Adrenal gland (tissue), 12 donors: Measurements from ENCODE around the gene JTB. TPM values are rescaled to one million over a fixed set of nuclear protein-coding genes. Genes with fewer than 3 reads are reported as not detected.

Source experiments
- DNase-seq, 7 donors: peaks; one replicate each; pipeline ENCODE4 v3.0.0-alpha.2; 2019 to 2020
- H3K27ac ChIP-seq, 5 donors: fragments of 200-600 bp; sonication (generic) in 4 of 5; 1 replicate in 3 of 5; 2 replicates in 2 of 5; pipeline versions ENCODE4 v1.5.1 to v1.8.0; 2016 to 2020; ENCODE audit warnings: mild to moderate bottlenecking in 1 of 5
- H3K27me3 ChIP-seq: fragments of 200-600 bp; 2 replicates; pipeline ENCODE4 v1.8.0; 2021
- H3K36me3 ChIP-seq, 2 donors: fragments of 200-600 bp; replicated peaks in 1 of 2; 1 replicate in 1 of 2; 2 replicates in 1 of 2; pipeline versions ENCODE4 v1.5.1 to v1.8.0; 2018 to 2022
- H3K4me1 ChIP-seq, 2 donors: fragments of 200-600 bp; replicated peaks in 1 of 2; 1 replicate in 1 of 2; 2 replicates in 1 of 2; pipeline versions ENCODE4 v1.5.1 to v1.8.0; 2018 to 2021
- H3K4me3 ChIP-seq, 4 donors: fragments of 200-600 bp; sonication (generic) in 3 of 4; one replicate each; pipeline ENCODE4 v1.5.1; 2016 to 2018
- H3K9me3 ChIP-seq, 3 donors: fragments of 200-600 bp; sonication (generic) in 1 of 3; replicated peaks in 1 of 3; 1 replicate in 2 of 3; 2 replicates in 1 of 3; pipeline versions ENCODE4 v1.5.1 to v1.8.0; 2016 to 2021
- POLR2A ChIP-seq, 2 donors: fragments of 450-650 bp; IDR thresholded peaks; one replicate each; pipeline ENCODE4 v1.6.1; 2017; ENCODE audit warnings: antibody characterized with exemption in 2 of 2, mild to moderate bottlenecking in 2 of 2, moderate library complexity in 1 of 2
- WGBS, 4 donors: extraction: QIAGEN DNeasy Blood & Tissue Kit in 2 of 4; methylation state at CpG; one replicate each; pipeline versions ENCODE4 v1.1.5 to v1.1.7; 2013 to 2017; 5-methylcytosine and 5-hydroxymethylcytosine counted together
- intact Hi-C, 2 donors: fragments of 100-400 bp; cut with DNase I; formaldehyde crosslinking; loops; one replicate each; pipeline versions ENCODE4 v1.14.1 to v1.15.0; 2022 to 2023
- polyA plus RNA-seq, 3 donors: library from polyadenylated mRNA; stranded (reverse); fragments of 200-250 nt in 2 of 3; fragments of 350-450 nt in 1 of 3; fragmentation: Illumina TruSeq in 1 of 3; extraction: RNeasy Lipid Tissue Mini Kit (QIAGEN cat#74804) in 1 of 3; gene quantifications; one replicate each; pipeline ENCODE4 v1.2.3, GENCODE V29; 2013 to 2014
- total RNA-seq, 9 donors: library from RNA; depleted of rRNA in 4 of 9; stranded (reverse); fragments of >200 nt in 4 of 9; fragments of 120-200 nt in 1 of 9; fragmentation: NEBNext Ultra II Directional in 1 of 9; extraction: Animal tissue kit (Norgen Biotek cat#: 25700) in 1 of 9; gene quantifications; one replicate each; pipeline versions ENCODE4 v1.1.0 to v1.2.4, GENCODE V29; 2013 to 2023
- TF ChIP-seq, protein P1 (sequence below), 6 experiments: fragments of 450-650 bp in 4 of 6; fragments of 200-600 bp in 2 of 6; sonication (generic) in 1 of 6; IDR thresholded peaks; 1 replicate in 5 of 6; 2 replicates in 1 of 6; pipeline versions ENCODE4 v1.5.1 to v1.8.0; 2016 to 2021; ENCODE audit warnings: antibody characterized with exemption in 6 of 6, mild to moderate bottlenecking in 2 of 6, moderate library complexity in 1 of 6
- donor health status: healthy with polysubstance abuse.
- donor health status: Bipolar disorder and iron deficiency.
- donor health status: DM: yes; HTN: yes; CAD: no.
- donor health status: DM: no; HTN: no; CAD: no.
- donor health status: DM: no; HTN: no; CAD: no.
- donor health status: DM: yes; HTN: yes; CAD: no.

The JTB gene
- total and polyA plus RNA-seq, 12 donors, result 68.3 to 327 (median 140) TPM

DNA sequence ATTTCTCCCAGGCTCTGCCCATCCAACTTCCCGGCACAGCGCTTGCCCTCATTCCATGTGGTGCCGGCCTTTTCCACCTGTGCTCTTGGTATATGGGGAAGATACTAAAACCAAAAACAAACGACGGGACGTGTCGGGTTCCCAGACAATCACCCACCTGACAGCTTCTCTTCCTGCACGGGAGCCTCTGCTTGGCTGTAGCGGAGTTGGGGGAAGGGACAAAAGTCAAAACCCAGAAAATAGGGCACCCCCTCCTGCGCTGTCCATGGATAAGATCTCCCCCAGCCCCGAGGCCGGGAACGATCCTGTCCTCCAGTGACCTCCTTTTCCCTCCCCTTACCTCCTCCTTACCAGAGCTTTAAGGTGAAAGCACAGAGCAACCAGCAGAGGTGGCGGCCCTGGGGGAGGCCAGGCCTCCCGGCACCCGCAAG lies 640 bp downstream of the JTB start:
- DNase-seq, result peak in 1 of 7 donors; percentile 44
- Histone ChIP-seq H3K4me3 (peak overlapping the region; percentile 52 to 87 (median 78)), H3K4me1 (peaks cover 17 to 18% of the 10 kb centered on the region in 2 donors), H3K9me3 (no peaks in the 10 kb centered on the region), H3K27ac (peak overlapping the region; percentile 34 to 93 (median 90)), H3K36me3 (peaks cover 0 to 42% of the 10 kb centered on the region in 2 donors), H3K27me3 (no peaks in the 10 kb centered on the region)
- no peak for TF ChIP-seq POLR2A (IDR thresholded peaks at IDR 0.05)
- TF ChIP-seq, protein P1, sequence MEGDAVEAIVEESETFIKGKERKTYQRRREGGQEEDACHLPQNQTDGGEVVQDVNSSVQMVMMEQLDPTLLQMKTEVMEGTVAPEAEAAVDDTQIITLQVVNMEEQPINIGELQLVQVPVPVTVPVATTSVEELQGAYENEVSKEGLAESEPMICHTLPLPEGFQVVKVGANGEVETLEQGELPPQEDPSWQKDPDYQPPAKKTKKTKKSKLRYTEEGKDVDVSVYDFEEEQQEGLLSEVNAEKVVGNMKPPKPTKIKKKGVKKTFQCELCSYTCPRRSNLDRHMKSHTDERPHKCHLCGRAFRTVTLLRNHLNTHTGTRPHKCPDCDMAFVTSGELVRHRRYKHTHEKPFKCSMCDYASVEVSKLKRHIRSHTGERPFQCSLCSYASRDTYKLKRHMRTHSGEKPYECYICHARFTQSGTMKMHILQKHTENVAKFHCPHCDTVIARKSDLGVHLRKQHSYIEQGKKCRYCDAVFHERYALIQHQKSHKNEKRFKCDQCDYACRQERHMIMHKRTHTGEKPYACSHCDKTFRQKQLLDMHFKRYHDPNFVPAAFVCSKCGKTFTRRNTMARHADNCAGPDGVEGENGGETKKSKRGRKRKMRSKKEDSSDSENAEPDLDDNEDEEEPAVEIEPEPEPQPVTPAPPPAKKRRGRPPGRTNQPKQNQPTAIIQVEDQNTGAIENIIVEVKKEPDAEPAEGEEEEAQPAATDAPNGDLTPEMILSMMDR (IDR thresholded peaks at IDR 0.05), result no peak
- 0 to 1% (median 0%) methylated on average over 11 to 16 of the region's 16 CpGs for WGBS, 4 donors
- intact Hi-C loops, result no loop called here

DNA sequence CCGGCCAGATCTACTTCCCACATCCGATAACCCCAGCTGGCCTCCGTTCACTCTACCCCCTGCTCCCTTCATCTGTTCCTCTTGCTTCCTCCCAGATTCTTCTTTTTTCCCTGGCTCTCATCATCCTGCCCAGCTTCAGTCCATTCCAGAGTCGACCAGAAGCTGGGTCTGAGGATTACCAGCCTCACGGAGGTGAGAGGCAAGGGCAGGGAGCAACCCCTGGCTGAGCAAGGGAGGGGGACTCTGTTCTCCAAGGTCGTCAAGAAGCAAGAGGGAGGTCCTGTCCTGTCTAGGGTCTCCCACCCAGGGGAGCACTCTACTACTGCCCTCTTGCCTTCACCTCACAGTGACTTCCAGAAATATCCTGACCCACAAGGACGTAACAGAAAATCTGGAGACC lies 3.9 kb downstream of the JTB start:
- no peak for DNase-seq
- Histone ChIP-seq H3K27me3 (no peaks in the 10 kb centered on the region), H3K4me3 (no peak overlapping the region), H3K9me3 (no peaks in the 10 kb centered on the region), H3K27ac (no peak overlapping the region), H3K36me3 (peaks cover 0 to 35% of the 10 kb centered on the region in 2 donors), H3K4me1 (peaks cover 16 to 20% of the 10 kb centered on the region in 2 donors)
- WGBS, 4 donors, result 74 to 80% (median 74%) methylated on average over 7 of the region's 7 CpGs
- TF ChIP-seq, protein P1 (IDR thresholded peaks at IDR 0.05), result no peak
- TF ChIP-seq POLR2A (IDR thresholded peaks at IDR 0.05), result no peak
- intact Hi-C loops, result no loop called here

DNA sequence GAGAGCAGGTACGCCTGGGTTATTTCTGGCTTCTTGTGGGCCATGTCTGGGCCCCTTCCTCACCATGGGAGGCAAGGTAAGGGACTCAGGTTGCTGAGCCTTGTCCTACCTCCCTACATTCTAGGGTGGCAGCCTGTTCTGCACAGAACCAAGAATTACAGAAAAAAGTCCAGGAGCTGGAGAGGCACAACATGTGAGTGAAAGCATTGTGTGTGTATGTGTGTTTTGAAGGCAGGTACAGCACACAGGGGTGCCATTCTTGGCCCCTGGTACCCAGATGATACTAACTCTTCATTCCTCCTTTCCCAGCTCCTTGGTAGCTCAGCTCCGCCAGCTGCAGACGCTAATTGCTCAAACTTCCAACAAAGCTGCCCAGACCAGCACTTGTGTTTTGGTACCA lies 4.4 kb downstream of the JTB start:
- WGBS, 4 donors, result 88 to 95% (median 94%) methylated on average over 3 of the region's 3 CpGs
- Histone ChIP-seq H3K9me3 (no peaks in the 10 kb centered on the region), H3K4me1 (peaks cover 11 to 19% of the 10 kb centered on the region in 2 donors)

DNA sequence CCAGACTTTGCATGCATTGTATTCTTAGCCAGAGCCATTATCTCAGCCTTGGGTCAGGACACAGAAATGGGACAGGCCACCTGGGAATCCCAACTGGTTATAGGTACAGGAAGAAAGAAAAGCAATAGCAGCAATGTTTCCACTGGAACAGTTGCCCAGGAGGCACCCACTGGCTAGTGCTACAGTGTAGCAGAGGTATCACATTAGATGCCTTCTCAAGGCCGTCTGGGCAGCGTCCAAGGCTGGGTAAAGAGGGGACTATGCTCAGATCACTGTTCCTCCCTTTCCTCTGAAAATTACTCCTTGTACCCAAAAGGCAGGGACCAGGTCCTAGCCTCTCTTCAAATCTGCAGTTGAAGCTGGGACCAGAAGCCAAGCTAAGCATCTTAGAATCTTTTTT lies 7.1 kb downstream of the JTB start:
- TF ChIP-seq POLR2A (IDR thresholded peaks at IDR 0.05), result no peak
- TF ChIP-seq, protein P1 (IDR thresholded peaks at IDR 0.05), result no peak
- DNase-seq, result no peak
- H3K27me3 ChIP-seq, result no peaks in the 10 kb centered on the region
- H3K27ac ChIP-seq, result no peak overlapping the region
- peaks cover 0 to 25% of the 10 kb centered on the region in 2 donors for H3K36me3 ChIP-seq
- 36 to 70% (median 59%) methylated on average over 2 of the region's 2 CpGs for WGBS, 4 donors
- intact Hi-C loops, result no loop called here
- peaks cover 11 to 17% of the 10 kb centered on the region in 2 donors for H3K4me1 ChIP-seq
- no peaks in the 10 kb centered on the region for H3K9me3 ChIP-seq
- H3K4me3 ChIP-seq, result no peak overlapping the region

More for the DNA sequence above, 4.4 kb downstream of the JTB start:
- Histone ChIP-seq H3K27ac (no peak overlapping the region), H3K4me3 (no peak overlapping the region), H3K36me3 (peaks cover 0 to 35% of the 10 kb centered on the region in 2 donors), H3K27me3 (no peaks in the 10 kb centered on the region)
- no peak for DNase-seq
- intact Hi-C loops, result no loop called here
- TF ChIP-seq, protein P1 (IDR thresholded peaks at IDR 0.05), result no peak
- TF ChIP-seq POLR2A (IDR thresholded peaks at IDR 0.05), result no peak
